Calu3 (cell line): Measurements from ENCODE around the gene NDUFB10. TPM values are rescaled to one million over a fixed set of nuclear protein-coding genes. Genes with fewer than 3 reads are reported as not detected.

Source experiments
- BruUV-seq: library from RNA; stranded (reverse); fragments of 400-500 nt; replicated peaks from 2 replicates; lab custom pipeline; 2021; lab: Mats Ljungman, UMichigan
- CTCF ChIA-PET: fragments of 300-600 bp; sonication (Branson Sonifier 250); formaldehyde crosslinking; loops from one replicate; lab custom pipeline; 2022; ENCODE audit warnings: antibody characterized with exemption; lab: Charles Lee
- DNase-seq: peaks from one replicate; pipeline ENCODE4 v3.0.0; 2022
- H3K27ac Mint-ChIP-seq: one replicate; pipeline ENCODE4 v1.8.0; 2022; ENCODE audit warnings: mixed read lengths; ENCODE audit not compliant: unreplicated experiment
- H3K27me3 Mint-ChIP-seq: one replicate; pipeline ENCODE4 v1.8.0; 2022; ENCODE audit warnings: mixed read lengths; ENCODE audit not compliant: unreplicated experiment
- H3K36me3 Mint-ChIP-seq: one replicate; pipeline ENCODE4 v1.8.0; 2022; ENCODE audit warnings: mild to moderate bottlenecking, moderate library complexity, mixed read lengths; ENCODE audit not compliant: insufficient read depth, unreplicated experiment
- H3K4me1 Mint-ChIP-seq: one replicate; pipeline ENCODE4 v1.8.0; 2022; ENCODE audit warnings: mild to moderate bottlenecking, low read depth, mixed read lengths; ENCODE audit not compliant: unreplicated experiment
- H3K4me3 Mint-ChIP-seq: one replicate; pipeline ENCODE4 v1.8.0; 2022; ENCODE audit warnings: mild to moderate bottlenecking, low read depth, moderate library complexity, mixed read lengths; ENCODE audit not compliant: unreplicated experiment
- H3K9me3 Mint-ChIP-seq: one replicate; pipeline ENCODE4 v1.8.0; 2022; ENCODE audit warnings: low read depth, mixed read lengths; ENCODE audit not compliant: unreplicated experiment
- CTCF ChIP-seq: fragments of 200-600 bp; IDR thresholded peaks from one replicate; pipeline ENCODE4 v1.8.0; 2022; ENCODE audit warnings: antibody characterized with exemption; ENCODE audit not compliant: unreplicated experiment
- intact Hi-C: fragments of 100-400 bp; cut with micrococcal nuclease; formaldehyde crosslinking; loops from one replicate; pipeline ENCODE4 v1.10.0; 2022; ENCODE audit not compliant: unreplicated experiment
- total RNA-seq: library from RNA; stranded (reverse); gene quantifications from 2 replicates; pipeline ENCODE4 v1.2.3, GENCODE V29; 2022

NDUFB10 gene
- total RNA-seq, 1 experiment from 2014 or later: 148 TPM

GRCh38 chr16:1946495-1947368 is 12.6 kb upstream of the NDUFB10 start:
- Mint-ChIP-seq H3K36me3 (peaks cover 28% of the 10 kb centered on the region), H3K27ac (no peak overlapping the region), H3K9me3 (no peaks in the 10 kb centered on the region), H3K4me3 (no peak overlapping the region), H3K27me3 (no peaks in the 10 kb centered on the region), H3K4me1 (peaks cover 2% of the 10 kb centered on the region)
- no peak for TF ChIP-seq CTCF
- intact Hi-C loops: no loop called here
- no peak for DNase-seq
- no TSS peak for BruUV-seq
- CTCF ChIA-PET: no interaction called here

- no TSS peak for BruUV-seq
- H3K4me3 Mint-ChIP-seq: no peak overlapping the region
- no peak for DNase-seq
- no peak for TF ChIP-seq CTCF
- intact Hi-C loops: no loop called here
- no peaks in the 10 kb centered on the region for H3K4me1 Mint-ChIP-seq
- peaks cover 22% of the 10 kb centered on the region for H3K36me3 Mint-ChIP-seq
- no peaks in the 10 kb centered on the region for H3K9me3 Mint-ChIP-seq
- no peak overlapping the region for H3K27ac Mint-ChIP-seq
- H3K27me3 Mint-ChIP-seq: no peaks in the 10 kb centered on the region
- CTCF ChIA-PET: no interaction called here
Observed at GRCh38 chr16:1947369-1947670, 12.0 kb upstream of the NDUFB10 start.

- no TSS peak for BruUV-seq
- Mint-ChIP-seq H3K27me3 (peaks cover 4% of the 10 kb centered on the region), H3K4me3 (no peak overlapping the region), H3K27ac (no peak overlapping the region), H3K4me1 (no peaks in the 10 kb centered on the region), H3K9me3 (no peaks in the 10 kb centered on the region), H3K36me3 (peaks cover 1% of the 10 kb centered on the region)
- TF ChIP-seq CTCF: no peak
- no peak for DNase-seq
- intact Hi-C loops: no loop called here
- CTCF ChIA-PET: interaction anchor here (0.6 to 0.7 kb wide), 2 partner anchors 63 to 909 kb away, joined by 3 to 4 read pairs; no protein-coding TSS in a partner anchor
Observed at GRCh38 chr16:1949507-1949906, 9.8 kb upstream of the NDUFB10 start.

GRCh38 chr16:1950047-1950446 is 9.3 kb upstream of the NDUFB10 start:
- Mint-ChIP-seq H3K36me3 (no peaks in the 10 kb centered on the region), H3K27ac (no peak overlapping the region), H3K27me3 (peaks cover 10% of the 10 kb centered on the region), H3K4me3 (no peak overlapping the region), H3K9me3 (no peaks in the 10 kb centered on the region), H3K4me1 (no peaks in the 10 kb centered on the region)
- DNase-seq: no peak
- intact Hi-C loops: no loop called here
- TF ChIP-seq CTCF: no peak
- CTCF ChIA-PET: no interaction called here
- no TSS peak for BruUV-seq
